ENCODE results near the gene ZBTB26. TPM values are rescaled to one million over a fixed set of nuclear protein-coding genes. Genes with fewer than 3 reads are reported as not detected.
A peak's percentile ranks its signal among the peaks of the same experiment; 100 is the strongest.

Gene ZBTB26
- total RNA-seq, 1 donor from 2014 or later, result 9.8 TPM

- peaks cover 6% of the 10 kb centered on the region for H3K36me3 Mint-ChIP-seq (ENCODE audit: low read depth, unreplicated experiment)
- H3K27ac Mint-ChIP-seq (ENCODE audit: unreplicated experiment), result peak overlapping the region; percentile 84
- no peak for DNase-seq (ENCODE audit: low spot score)
- peak overlapping the region; percentile 91 for H3K4me3 Mint-ChIP-seq (ENCODE audit: unreplicated experiment)
- H3K27me3 Mint-ChIP-seq (ENCODE audit: unreplicated experiment), result peaks cover 6% of the 10 kb centered on the region
- no peak for TF ChIP-seq CTCF (IDR thresholded peaks at IDR 0.05; ENCODE audit: unreplicated experiment)
- H3K4me1 Mint-ChIP-seq (ENCODE audit: unreplicated experiment), result peaks cover 18% of the 10 kb centered on the region
- no peaks in the 10 kb centered on the region for H3K9me3 Mint-ChIP-seq (ENCODE audit: unreplicated experiment)
Measured at GRCh38 chr9:122940454-122940748, 9.1 kb upstream of the ZBTB26 start.

DNA sequence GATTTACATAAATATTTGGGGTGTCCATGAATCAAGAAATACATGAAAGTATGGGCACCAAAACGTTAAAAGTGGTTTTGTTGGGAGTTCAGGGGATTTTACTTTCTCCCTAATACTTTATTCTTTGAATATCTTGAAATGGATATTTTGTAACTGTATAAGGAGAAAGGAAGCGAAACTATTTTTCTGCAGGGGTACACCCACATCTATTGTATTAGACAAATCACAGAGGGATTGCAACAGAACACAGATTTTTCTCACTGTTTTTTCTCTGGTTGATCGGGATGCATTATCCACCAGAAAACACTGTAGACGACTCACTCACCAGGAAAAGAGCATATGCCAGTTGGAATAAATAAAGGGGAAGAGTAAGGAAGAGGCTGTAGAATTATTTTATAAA is 8.3 kb upstream of the ZBTB26 start:
- H3K27me3 Mint-ChIP-seq (ENCODE audit: unreplicated experiment), result peaks cover 6% of the 10 kb centered on the region
- peaks cover 6% of the 10 kb centered on the region for H3K36me3 Mint-ChIP-seq (ENCODE audit: low read depth, unreplicated experiment)
- H3K4me1 Mint-ChIP-seq (ENCODE audit: unreplicated experiment), result peaks cover 22% of the 10 kb centered on the region
- H3K4me3 Mint-ChIP-seq (ENCODE audit: unreplicated experiment), result peak overlapping the region; percentile 59
- no peak for TF ChIP-seq CTCF (IDR thresholded peaks at IDR 0.05; ENCODE audit: unreplicated experiment)
- H3K9me3 Mint-ChIP-seq (ENCODE audit: unreplicated experiment), result no peaks in the 10 kb centered on the region
- no peak overlapping the region for H3K27ac Mint-ChIP-seq (ENCODE audit: unreplicated experiment)
- DNase-seq (ENCODE audit: low spot score), result no peak

DNA sequence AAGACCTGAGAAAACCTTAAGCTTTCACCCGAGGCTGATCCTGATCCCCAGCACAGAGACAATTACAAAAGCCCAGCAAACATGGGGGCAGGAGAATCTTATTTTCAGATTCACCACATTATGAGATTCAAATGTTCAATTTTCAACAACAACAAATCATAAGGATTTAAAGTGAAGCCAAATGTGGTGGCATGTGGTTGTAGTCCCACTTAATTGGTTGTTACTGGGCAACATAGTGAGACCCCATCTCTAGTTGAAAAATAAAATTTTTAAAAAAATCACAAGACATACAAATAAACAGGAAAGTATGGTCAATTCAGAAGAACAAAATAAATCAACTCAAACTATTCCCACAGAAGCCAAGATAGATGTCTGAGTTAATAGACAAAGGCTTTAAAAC is 5.6 kb upstream of the ZBTB26 start:
- Mint-ChIP-seq H3K27me3 (ENCODE audit: unreplicated experiment) (peaks cover 11% of the 10 kb centered on the region), H3K27ac (ENCODE audit: unreplicated experiment) (no peak overlapping the region), H3K4me1 (ENCODE audit: unreplicated experiment) (peaks cover 26% of the 10 kb centered on the region), H3K4me3 (ENCODE audit: unreplicated experiment) (no peak overlapping the region), H3K9me3 (ENCODE audit: unreplicated experiment) (no peaks in the 10 kb centered on the region), H3K36me3 (ENCODE audit: low read depth, unreplicated experiment) (peaks cover 6% of the 10 kb centered on the region)
- DNase-seq (ENCODE audit: low spot score), result no peak
- no peak for TF ChIP-seq CTCF (IDR thresholded peaks at IDR 0.05; ENCODE audit: unreplicated experiment)

DNA sequence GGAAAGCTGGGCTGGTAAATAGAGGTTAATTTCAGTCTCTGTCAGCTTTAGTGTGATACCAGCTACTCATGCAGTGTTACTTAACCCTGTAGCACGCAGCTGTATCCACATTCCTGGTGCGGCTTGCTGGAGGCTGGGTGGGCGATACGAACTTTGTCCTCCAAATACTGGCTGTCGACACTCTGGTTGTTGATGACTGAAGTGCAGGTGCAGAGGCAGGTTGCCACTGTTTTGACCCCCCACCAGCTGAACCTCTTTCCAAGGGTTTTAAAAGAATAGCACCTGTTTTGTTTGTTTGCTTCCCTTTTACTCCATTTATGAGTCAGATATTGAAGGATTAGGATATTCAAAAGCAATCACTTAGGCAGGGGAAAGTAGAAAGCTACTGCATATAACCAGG is 5.2 kb upstream of the ZBTB26 start:
- peaks cover 6% of the 10 kb centered on the region for H3K36me3 Mint-ChIP-seq (ENCODE audit: low read depth, unreplicated experiment)
- H3K27ac Mint-ChIP-seq (ENCODE audit: unreplicated experiment), result no peak overlapping the region
- DNase-seq (ENCODE audit: low spot score), result no peak
- peaks cover 8% of the 10 kb centered on the region for H3K27me3 Mint-ChIP-seq (ENCODE audit: unreplicated experiment)
- H3K4me1 Mint-ChIP-seq (ENCODE audit: unreplicated experiment), result peaks cover 23% of the 10 kb centered on the region
- no peak overlapping the region for H3K4me3 Mint-ChIP-seq (ENCODE audit: unreplicated experiment)
- no peaks in the 10 kb centered on the region for H3K9me3 Mint-ChIP-seq (ENCODE audit: unreplicated experiment)
- no peak for TF ChIP-seq CTCF (IDR thresholded peaks at IDR 0.05; ENCODE audit: unreplicated experiment)

DNA sequence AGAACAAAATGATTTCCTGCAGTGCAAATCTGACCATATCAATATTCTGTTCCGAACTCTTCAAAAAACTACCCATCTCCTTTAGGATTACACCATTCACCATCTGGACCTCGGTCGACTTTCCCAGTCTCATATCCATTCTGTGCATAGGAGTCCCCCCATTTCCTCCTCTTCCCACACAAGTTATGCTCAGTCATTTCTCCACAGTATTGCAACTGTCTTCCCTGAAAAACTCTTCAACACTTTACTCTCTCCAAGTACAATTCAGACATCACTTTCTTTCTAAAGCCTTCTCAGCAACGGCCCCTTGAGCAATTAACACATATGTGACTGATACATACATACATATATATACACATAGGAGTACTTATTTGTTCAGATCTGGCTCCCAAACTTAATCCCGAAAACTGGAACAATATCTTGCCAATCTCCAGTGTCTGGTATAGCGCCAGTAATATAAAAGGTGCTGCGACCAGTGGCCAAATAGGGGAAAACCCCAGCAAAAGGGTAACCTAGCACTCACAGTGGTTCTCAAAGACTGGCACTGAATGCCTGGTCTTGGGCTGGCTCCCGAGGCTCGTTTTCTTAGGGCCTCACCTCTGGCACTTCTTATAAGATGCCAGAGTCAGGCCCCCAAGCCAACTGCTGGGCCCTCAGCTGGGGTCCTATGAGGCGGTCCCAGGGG is 629 bp downstream of the ZBTB26 start:
- TF ChIP-seq CTCF (IDR thresholded peaks at IDR 0.05; ENCODE audit: unreplicated experiment), result no peak
- no peak overlapping the region for H3K4me3 Mint-ChIP-seq (ENCODE audit: unreplicated experiment)
- no peaks in the 10 kb centered on the region for H3K36me3 Mint-ChIP-seq (ENCODE audit: low read depth, unreplicated experiment)
- no peaks in the 10 kb centered on the region for H3K9me3 Mint-ChIP-seq (ENCODE audit: unreplicated experiment)
- peaks cover 13% of the 10 kb centered on the region for H3K4me1 Mint-ChIP-seq (ENCODE audit: unreplicated experiment)
- no peak overlapping the region for H3K27ac Mint-ChIP-seq (ENCODE audit: unreplicated experiment)
- DNase-seq (ENCODE audit: low spot score), result no peak
- peaks cover 5% of the 10 kb centered on the region for H3K27me3 Mint-ChIP-seq (ENCODE audit: unreplicated experiment)
